Neutrophil (primary cell): Measurements from ENCODE around the gene DHX35.

Experiments
- H3K27ac ChIP-seq: fragments of 200-600 bp; sonication (generic); 2 replicates; pipeline ENCODE4 v1.5.1; 2016; ENCODE audit warnings: mild to moderate bottlenecking, moderate library complexity
- H3K27me3 ChIP-seq: fragments of 200-600 bp; sonication (generic); 2 replicates; pipeline ENCODE4 v1.6.0; 2016; ENCODE audit warnings: mild to moderate bottlenecking
- H3K36me3 ChIP-seq: fragments of 200-600 bp; sonication (generic); 2 replicates; pipeline ENCODE4 v1.5.1; 2017
- H3K4me1 ChIP-seq, 2 experiments: fragments of 200-600 bp in 1 of 2; sonication (generic) in 1 of 2; 1 replicate in 1 of 2; 2 replicates in 1 of 2; pipeline versions ENCODE4 v1.5.1 to v1.6.1; 2013 to 2016; ENCODE audit warnings: low read depth in 1 of 2, low read length in 1 of 2, mild to moderate bottlenecking in 1 of 2, moderate library complexity in 1 of 2; ENCODE audit not compliant: control insufficient read depth in 1 of 2, insufficient read depth in 1 of 2
- H3K4me3 ChIP-seq, 2 experiments: fragments of 200-600 bp in 1 of 2; sonication (generic) in 1 of 2; 1 replicate in 1 of 2; 2 replicates in 1 of 2; pipeline ENCODE4 v1.5.1; 2013 to 2016; ENCODE audit warnings: low read depth in 1 of 2, low read length in 1 of 2, mild to moderate bottlenecking in 1 of 2, moderate library complexity in 1 of 2
- H3K9me3 ChIP-seq: fragments of 200-600 bp; sonication (generic); 2 replicates; pipeline ENCODE4 v1.5.1; 2016
- CTCF ChIP-seq: fragments of 200-600 bp; sonication (generic); IDR thresholded peaks from 2 replicates; pipeline ENCODE4 v1.5.1; 2016; ENCODE audit warnings: antibody characterized with exemption

The DHX35 gene

GRCh38 chr20:39013662-39014109 lies 51.5 kb downstream of the DHX35 start:
- Histone ChIP-seq H3K9me3 (no peaks in the 10 kb centered on the region), H3K27ac (no peak overlapping the region), H3K4me1 (no peaks in the 10 kb centered on the region), H3K36me3 (peaks cover 62% of the 10 kb centered on the region), H3K4me3 (no peak overlapping the region), H3K27me3 (no peaks in the 10 kb centered on the region)
- TF ChIP-seq CTCF, result no peak

- Histone ChIP-seq H3K27me3 (no peaks in the 10 kb centered on the region), H3K9me3 (no peaks in the 10 kb centered on the region), H3K27ac (no peak overlapping the region), H3K4me3 (no peak overlapping the region), H3K36me3 (peaks cover 68% of the 10 kb centered on the region), H3K4me1 (no peaks in the 10 kb centered on the region)
- TF ChIP-seq CTCF, result no peak
Measured at GRCh38 chr20:39016041-39016440, 53.9 kb downstream of the DHX35 start.

GRCh38 chr20:39016506-39016905 lies 54.4 kb downstream of the DHX35 start:
- TF ChIP-seq CTCF, result no peak
- Histone ChIP-seq H3K36me3 (peaks cover 73% of the 10 kb centered on the region), H3K9me3 (no peaks in the 10 kb centered on the region), H3K4me1 (no peaks in the 10 kb centered on the region), H3K4me3 (no peak overlapping the region), H3K27ac (no peak overlapping the region), H3K27me3 (no peaks in the 10 kb centered on the region)

GRCh38 chr20:39019027-39019426 lies 56.9 kb downstream of the DHX35 start:
- Histone ChIP-seq H3K4me1 (no peaks in the 10 kb centered on the region), H3K36me3 (peaks cover 78% of the 10 kb centered on the region), H3K27me3 (no peaks in the 10 kb centered on the region), H3K27ac (no peak overlapping the region), H3K4me3 (no peak overlapping the region), H3K9me3 (no peaks in the 10 kb centered on the region)
- TF ChIP-seq CTCF, result no peak

GRCh38 chr20:39019805-39020325 lies 57.7 kb downstream of the DHX35 start:
- peaks cover 83% of the 10 kb centered on the region for H3K36me3 ChIP-seq
- no peaks in the 10 kb centered on the region for H3K9me3 ChIP-seq
- H3K27ac ChIP-seq, result no peak overlapping the region
- no peak for TF ChIP-seq CTCF
- no peaks in the 10 kb centered on the region for H3K4me1 ChIP-seq
- no peak overlapping the region for H3K4me3 ChIP-seq
- H3K27me3 ChIP-seq, result no peaks in the 10 kb centered on the region

GRCh38 chr20:39021748-39022147 lies 59.6 kb downstream of the DHX35 start:
- H3K36me3 ChIP-seq, result peaks cover 87% of the 10 kb centered on the region
- no peak for TF ChIP-seq CTCF

More at GRCh38 chr20:39021748-39022147, 59.6 kb downstream of the DHX35 start:
- H3K4me1 ChIP-seq, result no peaks in the 10 kb centered on the region
- H3K9me3 ChIP-seq, result no peaks in the 10 kb centered on the region
- no peak overlapping the region for H3K4me3 ChIP-seq
- H3K27me3 ChIP-seq, result no peaks in the 10 kb centered on the region
- H3K27ac ChIP-seq, result no peak overlapping the region
